GM18498 (cell line): ENCODE measurements around the gene CHST13.

ENCODE experiments used
- ATAC-seq: cut with Tn5 transposase; IDR thresholded peaks from one replicate; pipeline ENCODE4 v1.9.1; 2021; ENCODE audit warnings: mild to moderate bottlenecking, moderate library complexity; ENCODE audit not compliant: unreplicated experiment

Gene CHST13

GRCh38 chr3:126553284-126554084 lies 29.5 kb downstream of the CHST13 start:
- no peak for ATAC-seq

DNA sequence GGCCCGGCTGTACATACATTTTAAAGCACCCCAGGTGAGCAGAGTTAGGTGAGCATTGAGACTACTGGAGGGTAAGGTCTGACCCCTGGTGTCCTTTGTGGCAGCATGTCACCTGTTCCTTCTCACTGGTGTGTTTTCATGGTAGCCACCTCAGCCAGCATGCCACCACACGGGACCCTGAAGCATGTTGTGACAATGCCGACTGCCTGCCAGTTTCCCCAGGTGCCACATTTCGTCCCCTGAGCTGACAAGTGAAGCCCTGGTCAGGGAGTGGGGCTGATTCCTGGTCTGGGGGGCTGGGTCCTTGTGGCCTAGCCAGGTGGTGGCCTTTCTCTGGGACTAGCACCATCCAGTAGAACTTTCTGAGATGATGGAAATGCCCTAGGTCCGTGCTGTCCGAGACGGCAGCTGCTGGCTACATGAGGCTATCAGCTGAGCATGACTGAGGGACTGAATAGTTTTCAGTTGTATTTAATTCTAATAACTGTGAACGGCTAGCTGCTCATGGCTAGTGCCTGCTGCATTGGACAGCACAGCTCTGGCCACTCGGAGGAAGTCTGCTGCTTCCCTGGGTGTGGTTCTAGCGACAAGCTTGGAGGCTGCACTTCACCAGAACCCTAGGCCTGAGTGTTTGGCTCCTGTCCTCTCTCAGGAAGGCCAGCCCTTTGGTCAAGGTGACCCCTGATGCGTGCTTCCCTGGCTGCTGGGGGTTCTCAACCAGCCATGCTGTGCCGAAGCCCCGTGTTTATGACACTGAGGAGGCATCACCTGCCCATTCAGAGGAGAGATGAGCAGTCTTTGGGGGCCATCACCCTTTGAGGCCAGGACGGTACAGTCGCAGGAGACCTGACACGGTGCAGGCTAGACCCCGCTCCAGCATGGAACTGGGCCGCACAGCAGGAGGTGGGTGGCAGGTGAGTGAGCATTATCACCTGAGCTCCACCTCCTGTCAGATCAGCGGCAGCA lies 30.9 kb downstream of the CHST13 start:
- ATAC-seq, result no peak

- no peak for ATAC-seq
Measured at GRCh38 chr3:126555795-126556636, 32.1 kb downstream of the CHST13 start.

DNA sequence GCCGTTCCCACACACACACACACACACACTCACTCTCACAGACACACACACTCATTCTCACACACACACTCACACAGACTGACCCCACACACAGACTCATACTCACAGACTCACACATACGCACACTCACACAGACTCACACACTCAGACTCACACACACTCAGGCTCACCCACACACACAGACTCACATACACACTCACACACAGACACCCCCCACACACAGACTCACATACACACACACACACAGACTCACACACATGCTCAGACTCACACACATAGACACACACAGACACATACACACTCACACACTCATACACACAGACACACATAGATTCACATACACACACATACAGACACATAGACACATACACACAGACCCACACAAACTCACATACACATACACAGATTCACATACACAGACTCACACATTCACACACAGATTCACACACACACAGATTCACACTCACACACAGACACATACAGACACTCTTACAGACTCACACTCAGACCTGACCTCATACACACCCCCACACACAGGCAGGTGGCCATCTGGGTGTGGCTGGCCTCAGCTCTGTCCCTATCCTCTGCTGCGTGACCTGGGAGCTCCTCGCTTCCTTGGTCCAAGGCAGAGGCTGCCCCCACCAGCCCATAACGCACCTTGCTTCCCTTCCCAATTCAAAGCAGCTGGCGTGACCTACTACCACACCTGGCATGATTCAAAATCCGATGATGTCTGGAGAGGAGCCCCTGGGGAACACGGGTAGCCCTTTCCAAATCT lies 32.9 kb downstream of the CHST13 start:
- no peak for ATAC-seq

DNA sequence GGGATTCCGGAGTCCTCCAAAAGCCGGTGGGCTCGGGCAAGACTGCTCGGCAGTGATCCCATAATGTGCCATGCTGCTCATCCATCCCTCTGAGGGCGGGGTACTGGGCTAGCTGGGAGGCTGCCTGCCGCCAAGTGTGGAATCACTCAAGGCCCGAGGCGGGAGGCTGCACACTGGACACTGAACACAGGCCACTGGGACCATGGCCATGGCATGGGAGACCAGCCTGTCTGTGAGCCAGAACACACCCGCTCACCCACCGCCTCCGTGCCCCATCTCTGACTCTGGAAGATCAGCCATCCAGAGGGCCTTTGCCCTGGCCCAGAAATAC lies 33.4 kb downstream of the CHST13 start:
- no peak for ATAC-seq

DNA sequence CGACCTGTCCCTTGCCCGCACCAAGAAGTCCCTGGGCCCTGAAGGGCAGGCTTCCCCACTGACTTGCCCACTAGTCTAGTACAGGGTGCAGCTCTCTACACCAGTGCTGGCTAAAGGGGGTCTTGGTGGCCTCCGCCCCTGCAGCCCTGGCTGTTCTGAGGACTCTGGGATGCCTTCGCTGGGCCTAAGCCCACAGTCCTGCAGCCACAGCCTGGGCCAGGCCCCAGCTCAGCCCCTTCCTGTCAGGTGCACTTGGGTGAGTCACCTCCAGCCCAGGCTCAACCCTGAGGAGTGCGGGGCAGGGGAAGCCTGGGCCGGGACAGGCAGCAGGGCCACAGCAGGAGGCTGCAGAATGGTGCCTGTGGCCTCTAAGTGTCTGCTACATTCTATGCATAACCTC lies 33.8 kb downstream of the CHST13 start:
- ATAC-seq, result no peak

DNA sequence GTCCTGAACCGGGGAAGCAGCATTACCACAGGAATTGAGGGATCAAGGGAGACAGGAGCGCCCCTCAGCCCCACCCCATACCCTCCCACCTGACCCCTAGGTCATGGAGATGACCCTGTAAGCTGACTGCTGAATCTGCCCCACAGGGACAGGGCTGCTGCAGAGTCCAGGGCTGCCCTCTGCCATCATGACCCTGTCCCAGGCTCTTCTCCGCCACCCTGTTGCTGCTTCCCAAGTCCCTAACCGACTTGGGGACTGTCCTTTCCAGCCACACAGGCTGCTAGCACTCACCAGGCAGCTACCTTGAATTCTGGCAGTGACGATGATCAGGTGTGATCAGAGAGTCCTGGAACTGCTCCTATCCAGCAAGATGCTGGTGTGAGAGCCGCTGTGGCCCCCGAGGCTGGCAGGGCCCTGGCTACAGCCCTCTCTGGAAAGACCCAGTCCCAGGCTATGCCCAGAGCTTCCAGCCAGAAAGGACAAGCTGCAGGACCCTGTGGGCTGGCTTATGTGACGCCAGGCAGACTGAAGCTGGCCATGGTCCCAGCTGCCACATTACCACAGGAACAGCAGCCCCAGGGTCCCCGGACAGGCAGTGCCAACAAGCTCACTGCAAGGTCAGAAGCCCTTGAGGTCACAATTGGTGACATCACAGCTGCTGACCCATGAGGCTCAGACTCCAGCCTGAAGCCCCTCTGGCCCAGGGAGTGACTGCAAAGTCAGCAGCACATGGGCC lies 34.5 kb downstream of the CHST13 start, which contains the start of gene C3orf22:
C3orf22 (minus strand) TSS at position 597 of the 736 bp plus-strand sequence. CDS start 5,542 bp downstream, outside the sequence.
- no peak for ATAC-seq

- no peak for ATAC-seq
Measured at GRCh38 chr3:126562737-126563276, 38.9 kb downstream of the CHST13 start.

GRCh38 chr3:126567696-126568438 lies 43.9 kb downstream of the CHST13 start:
- no peak for ATAC-seq

DNA sequence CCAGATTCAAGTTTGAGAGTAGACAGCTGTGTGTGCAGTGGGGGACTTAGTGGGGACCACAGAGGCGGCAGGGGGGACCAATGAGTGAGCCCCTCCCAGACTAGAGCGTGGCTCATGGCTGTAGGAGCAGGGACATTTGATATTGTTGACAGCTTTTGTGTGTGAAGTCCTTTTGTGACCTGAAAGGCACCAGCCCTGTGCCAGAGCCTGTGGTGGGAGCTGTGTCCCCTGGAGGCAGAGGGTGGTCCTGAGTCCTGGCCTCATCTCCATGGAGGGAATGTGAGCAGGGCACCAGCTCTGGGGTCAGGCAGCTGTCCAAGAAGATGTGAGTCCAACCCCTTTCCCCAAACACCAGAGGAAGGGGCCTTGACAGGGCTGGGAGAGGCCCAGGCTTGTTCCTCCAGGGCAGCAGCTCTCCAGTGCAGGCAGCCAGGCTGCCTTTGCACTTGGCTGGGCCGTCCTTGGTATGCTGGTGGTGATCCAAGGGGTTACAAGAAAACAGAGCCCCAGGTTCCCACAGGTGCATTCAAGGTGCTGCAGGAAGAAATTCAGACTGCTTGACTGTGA lies 44.9 kb downstream of the CHST13 start:
- ATAC-seq, result no peak

DNA sequence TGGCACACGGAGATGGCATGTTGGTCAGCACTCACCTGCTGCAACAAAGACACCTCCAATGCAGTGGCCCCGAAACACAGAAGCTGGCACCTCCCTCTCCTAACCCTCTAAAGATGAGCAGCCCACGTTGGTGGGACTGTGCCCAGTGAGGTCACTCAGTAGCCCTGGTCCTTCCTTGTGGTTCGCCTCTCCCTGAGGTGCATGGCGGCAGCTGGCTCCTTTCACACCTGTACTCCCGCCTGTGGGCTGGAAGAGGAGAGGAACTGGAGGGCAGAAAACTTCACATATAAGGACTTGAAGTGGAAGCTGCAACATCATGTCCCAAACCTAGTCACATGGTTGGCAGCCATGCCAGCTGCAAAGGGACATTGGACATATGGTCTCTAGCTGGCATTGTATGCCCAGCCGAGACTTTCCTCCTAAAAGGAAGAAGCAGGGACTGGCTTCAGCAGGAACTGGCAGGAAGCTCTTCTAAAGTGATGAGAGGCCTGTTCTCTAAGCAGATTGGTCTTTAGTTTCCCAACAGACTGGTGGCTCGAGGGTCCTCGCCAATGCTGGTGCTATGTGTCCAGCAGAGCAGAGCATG lies 45.5 kb downstream of the CHST13 start:
- no peak for ATAC-seq

- no peak for ATAC-seq
Measured at GRCh38 chr3:126570103-126570541, 46.2 kb downstream of the CHST13 start.

DNA sequence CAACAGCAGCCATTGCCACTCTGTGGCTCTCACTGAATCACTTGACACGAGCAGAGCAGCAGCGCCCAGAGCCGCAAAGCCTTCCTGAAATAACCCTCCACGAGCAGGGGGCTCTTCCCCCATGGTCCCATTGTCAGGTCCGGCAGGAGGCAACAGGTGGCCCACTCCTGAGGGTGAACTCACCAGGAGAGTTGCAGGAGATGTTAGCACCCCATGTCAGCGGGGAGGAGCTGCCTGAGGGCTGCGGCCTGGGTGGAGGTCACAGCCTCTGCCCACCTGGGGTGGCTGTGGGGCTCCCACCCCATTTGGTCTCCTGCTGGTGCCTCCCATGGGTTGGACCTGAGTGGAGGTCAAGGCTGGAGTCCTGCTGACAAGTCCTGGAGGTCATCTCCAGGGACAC lies 47.1 kb downstream of the CHST13 start:
- no peak for ATAC-seq

- ATAC-seq, result no peak
Measured at GRCh38 chr3:126573492-126574117, 49.6 kb downstream of the CHST13 start.

- ATAC-seq, result no peak
Measured at GRCh38 chr3:126577261-126577660, 53.3 kb downstream of the CHST13 start.

- no peak for ATAC-seq
Measured at GRCh38 chr3:126578702-126579101, 54.7 kb downstream of the CHST13 start.

DNA sequence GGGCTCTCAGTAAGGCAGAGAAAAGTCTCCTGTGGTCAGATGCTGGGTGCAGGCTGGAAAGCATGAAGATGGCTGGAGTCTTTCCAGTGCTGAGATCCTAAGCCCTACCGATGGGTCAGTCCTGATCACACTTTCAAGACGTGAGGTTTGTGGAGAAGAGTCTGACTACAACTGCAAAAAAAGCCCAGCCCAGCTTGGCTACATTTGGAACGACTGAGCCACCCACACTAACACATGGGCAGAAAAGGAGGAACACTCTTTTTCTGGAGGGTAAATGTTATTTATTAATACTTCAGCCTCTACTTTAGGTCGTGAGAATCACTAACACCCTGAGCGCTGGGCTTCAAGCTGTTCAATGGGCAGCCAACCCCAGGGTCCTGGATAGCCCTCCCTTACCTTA lies 56.8 kb downstream of the CHST13 start:
- no peak for ATAC-seq
